Right ventricle myocardium inferior (tissue), 1 donor: Measurements from ENCODE around the gene LARGE2. TPM values are rescaled to one million over a fixed set of nuclear protein-coding genes. Genes with fewer than 3 reads are reported as not detected.
A peak's percentile ranks its signal among the peaks of the same experiment; 100 is the strongest.

ENCODE experiments used
- ATAC-seq: fragments of 200-7000 bp; cut with Tn5 transposase; one replicate; pipeline ENCODE4 v1.9.1; 2020; ENCODE audit warnings: mild to moderate bottlenecking, moderate library complexity
- DNase-seq: peaks from one replicate; pipeline ENCODE4 v3.0.0; 2021; ENCODE audit errors: missing footprints
- intact Hi-C: fragments of 100-400 bp; cut with DNase I; formaldehyde crosslinking; loops from one replicate; pipeline ENCODE4 v1.11.0; 2022
- total RNA-seq: library from RNA; stranded (reverse); fragmentation: NEBNext Ultra II Directional; extraction: Animal tissue kit (Norgen Biotek cat#: 25700); gene quantifications from one replicate; pipeline ENCODE4 v1.2.1, GENCODE V29; 2021
- donor health status: DM: no; HTN: yes; CAD: no; lungs with severe emphysema.

The LARGE2 gene
- total RNA-seq, 1 donor from 2014 or later = not detected

DNA sequence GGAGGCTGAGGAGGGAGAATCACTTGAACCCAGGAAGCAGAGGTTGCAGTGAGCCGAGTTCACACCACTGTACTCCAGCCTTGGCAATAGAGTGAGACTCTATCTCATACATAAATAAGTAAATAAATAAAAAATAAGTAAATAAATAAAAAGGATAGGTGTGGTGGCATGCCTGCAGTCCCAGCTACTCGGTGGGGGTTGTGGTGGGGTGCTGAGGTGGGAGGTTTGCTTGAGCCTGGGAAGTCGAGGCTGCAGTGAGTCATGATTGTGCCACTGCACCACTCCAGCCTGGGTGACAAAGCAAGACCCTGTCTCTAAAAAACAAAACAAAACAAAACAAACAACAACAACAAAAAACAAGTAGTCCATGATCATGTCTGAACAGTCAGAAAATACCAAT, 3.1 kb downstream of the LARGE2 start:
- intact Hi-C loops = no loop called here
- DNase-seq = peak; percentile 4
- ATAC-seq = no peak

DNA sequence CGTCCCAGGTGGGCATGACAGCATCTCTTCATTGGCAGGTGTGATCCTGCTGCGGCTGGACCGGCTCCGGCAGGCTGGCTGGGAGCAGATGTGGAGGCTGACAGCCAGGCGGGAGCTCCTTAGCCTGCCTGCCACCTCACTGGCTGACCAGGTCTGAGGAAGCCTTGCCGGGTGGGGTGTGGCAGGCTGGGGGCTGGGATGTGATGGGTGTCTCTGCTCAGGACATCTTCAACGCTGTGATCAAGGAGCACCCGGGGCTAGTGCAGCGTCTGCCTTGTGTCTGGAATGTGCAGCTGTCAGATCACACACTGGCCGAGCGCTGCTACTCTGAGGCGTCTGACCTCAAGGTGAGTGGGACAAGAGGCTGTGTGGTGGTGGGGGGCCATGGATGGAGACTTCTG, 3.5 kb downstream of the LARGE2 start:
- intact Hi-C loops = no loop called here
- DNase-seq (peak; percentile 54), ATAC-seq (no peak)

DNA sequence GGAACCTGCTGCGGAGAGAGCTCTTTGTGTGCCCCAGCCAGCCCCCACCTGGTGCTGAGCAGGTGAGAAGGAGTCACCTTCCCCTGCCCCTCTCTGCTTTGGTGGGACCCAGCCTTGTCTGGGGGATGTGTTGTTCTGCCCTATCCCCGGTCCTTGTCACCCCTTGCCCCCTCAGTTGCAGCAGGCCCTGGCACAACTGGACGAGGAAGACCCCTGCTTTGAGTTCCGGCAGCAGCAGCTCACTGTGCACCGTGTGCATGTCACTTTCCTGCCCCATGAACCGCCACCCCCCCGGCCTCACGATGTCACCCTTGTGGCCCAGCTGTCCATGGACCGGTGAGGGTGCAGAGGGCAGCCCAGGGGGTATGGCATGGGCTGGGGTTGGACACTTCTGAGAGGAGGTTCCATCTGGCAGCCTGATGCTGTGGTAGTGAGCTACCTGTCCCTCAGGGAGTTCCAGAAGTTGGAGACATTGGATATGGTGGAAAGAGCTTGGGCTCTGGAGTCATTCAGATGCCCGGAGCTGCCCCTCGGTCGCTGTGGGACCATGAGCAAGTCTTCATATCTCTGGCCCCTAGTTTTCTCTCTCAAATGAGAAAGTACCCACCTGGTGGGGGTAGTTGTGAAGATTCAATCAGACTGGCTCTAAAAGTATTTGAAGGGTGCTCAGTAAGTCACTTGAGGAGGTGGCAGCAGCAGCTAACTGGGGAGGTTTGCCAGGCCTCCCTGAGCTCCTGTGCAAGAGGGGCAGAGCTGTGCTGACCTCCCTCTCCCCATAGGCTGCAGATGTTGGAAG, 4.3 kb downstream of the LARGE2 start:
- intact Hi-C loops = no loop called here
- peak; percentile 11 for DNase-seq
- no peak for ATAC-seq

DNA sequence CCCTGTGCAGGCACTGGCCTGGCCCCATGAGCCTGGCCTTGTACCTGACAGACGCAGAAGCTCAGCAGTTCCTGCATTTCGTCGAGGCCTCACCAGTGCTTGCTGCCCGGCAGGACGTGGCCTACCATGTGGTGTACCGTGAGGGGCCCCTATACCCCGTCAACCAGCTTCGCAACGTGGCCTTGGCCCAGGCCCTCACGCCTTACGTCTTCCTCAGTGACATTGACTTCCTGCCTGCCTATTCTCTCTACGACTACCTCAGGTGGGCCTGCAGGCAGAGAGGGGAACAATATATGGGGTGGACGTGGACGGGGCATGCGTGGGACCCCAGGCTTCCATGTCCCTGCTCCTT, 4.9 kb downstream of the LARGE2 start:
- intact Hi-C loops = no loop called here
- DNase-seq = peak; percentile 47
- no peak for ATAC-seq

DNA sequence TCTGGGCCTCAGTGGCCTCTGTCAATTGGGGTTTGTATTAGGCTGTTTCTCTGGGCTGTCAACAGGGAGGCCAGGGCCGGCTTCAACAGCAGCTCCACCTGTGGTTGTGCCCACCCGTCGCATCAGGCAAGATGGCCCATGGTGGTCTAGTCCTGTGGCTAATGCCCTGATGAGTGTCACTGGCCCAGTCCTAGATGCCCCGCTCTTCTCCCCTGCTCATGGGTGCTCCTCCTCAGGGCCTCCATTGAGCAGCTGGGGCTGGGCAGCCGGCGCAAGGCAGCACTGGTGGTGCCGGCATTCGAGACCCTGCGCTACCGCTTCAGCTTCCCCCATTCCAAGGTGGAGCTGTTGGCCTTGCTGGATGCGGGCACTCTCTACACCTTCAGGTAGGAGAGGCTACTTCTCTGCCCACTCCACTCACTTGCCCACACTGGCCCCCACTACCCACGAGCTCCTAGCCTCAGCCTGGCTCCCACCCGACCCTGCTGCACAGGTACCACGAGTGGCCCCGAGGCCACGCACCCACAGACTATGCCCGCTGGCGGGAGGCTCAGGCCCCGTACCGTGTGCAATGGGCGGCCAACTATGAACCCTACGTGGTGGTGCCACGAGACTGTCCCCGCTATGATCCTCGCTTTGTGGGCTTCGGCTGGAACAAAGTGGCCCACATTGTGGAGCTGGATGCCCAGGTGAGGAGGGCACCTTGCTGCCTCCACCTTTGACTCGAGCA, 5.4 kb downstream of the LARGE2 start:
- intact Hi-C loops = no loop called here
- ATAC-seq (no peak), DNase-seq (peak; percentile 63)

DNA sequence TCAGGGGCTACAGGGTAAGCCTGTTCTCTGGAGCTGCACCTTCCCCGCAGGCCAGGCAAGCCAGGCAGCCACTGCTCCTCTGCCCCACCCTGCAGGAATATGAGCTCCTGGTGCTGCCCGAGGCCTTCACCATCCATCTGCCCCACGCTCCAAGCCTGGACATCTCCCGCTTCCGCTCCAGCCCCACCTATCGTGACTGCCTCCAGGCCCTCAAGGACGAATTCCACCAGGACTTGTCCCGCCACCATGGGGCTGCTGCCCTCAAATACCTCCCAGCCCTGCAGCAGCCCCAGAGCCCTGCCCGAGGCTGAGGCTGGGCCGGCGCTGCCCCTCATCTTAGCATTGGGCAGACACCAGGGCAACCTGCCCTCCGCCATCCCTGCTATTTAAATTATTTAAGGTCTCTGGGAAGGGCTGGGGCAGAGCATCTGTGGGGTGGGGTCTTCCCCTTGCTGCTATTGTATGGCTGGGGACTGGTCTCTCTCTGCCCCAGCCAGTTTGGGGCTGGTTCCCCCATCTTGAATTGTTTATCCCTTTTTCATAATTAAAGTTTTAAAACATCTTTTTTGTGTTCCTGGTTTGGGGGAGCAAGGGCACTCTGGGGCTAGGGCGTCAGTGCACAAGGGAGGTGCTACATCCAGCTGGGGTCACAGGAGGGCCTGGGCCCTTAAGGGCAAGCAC, 6.2 kb downstream of the LARGE2 start:
- DNase-seq (no peak), ATAC-seq (no peak)
- intact Hi-C loops = no loop called here

DNA sequence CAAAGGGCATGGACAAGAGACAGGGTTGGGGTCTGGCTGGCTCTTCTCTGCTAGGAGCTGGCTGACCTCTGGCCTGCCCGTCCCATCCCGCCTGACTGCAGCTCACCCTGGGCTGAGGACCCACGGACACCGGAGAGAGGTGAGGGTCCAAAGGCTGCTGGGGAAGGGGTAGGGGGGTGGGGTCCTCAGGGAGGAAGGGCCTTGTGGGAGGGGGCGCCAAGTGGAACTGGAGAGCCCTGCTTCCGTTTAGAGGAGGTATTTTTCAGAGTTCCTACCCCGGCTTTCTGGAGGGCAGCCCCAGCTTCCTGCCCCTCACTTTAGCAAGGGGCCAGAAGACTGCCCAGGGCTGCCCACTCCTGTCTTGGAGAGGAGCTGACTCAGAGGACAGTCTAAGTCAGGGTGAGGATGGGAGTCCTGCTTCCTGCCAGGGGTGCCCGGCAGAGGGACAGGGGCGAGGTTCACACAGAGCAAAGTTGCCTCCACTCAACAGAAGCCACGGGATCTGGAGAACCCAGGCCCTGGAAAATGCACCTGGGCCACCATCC, 7.1 kb downstream of the LARGE2 start:
- DNase-seq (no peak), ATAC-seq (no peak)
- intact Hi-C loops = no loop called here

DNA sequence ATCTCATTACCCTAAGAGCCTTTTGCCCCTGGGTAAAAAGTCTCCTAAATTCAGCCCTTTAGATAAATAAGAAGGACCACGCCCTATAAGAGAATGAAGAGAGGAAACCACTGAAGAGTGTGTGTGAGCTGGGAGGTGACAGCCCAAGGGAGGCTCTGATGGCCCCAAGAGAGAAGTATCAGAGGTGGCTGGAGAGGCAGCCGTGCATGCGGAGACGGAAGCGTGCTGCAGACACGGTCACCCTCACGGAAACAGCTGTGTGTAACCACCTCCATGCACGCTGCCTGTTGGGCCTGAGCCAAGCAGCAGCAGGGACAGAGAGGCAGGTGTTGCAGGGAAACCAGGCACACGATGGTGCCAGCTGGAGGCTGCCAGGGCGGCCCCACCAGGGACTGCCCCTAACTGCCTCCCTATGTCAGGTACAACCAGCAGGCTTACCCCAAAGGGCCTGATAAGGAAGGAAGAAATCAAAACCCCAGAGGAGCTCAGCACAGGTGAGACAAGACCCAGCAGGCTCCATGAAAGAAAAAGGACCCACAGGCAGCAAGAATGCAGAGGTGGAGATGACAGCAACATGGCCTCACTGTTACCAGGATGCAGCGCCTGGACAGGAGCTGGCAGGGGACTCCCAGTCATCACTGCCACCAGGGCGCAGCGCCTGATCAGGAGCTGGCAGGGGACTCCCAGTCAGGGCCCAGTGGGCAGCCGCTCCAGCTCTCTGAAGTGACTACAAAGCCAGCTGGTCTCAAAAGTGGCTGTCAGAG, 7.8 kb downstream of the LARGE2 start:
- DNase-seq (no peak), ATAC-seq (peak; percentile 80)
- intact Hi-C loops = no loop called here

DNA sequence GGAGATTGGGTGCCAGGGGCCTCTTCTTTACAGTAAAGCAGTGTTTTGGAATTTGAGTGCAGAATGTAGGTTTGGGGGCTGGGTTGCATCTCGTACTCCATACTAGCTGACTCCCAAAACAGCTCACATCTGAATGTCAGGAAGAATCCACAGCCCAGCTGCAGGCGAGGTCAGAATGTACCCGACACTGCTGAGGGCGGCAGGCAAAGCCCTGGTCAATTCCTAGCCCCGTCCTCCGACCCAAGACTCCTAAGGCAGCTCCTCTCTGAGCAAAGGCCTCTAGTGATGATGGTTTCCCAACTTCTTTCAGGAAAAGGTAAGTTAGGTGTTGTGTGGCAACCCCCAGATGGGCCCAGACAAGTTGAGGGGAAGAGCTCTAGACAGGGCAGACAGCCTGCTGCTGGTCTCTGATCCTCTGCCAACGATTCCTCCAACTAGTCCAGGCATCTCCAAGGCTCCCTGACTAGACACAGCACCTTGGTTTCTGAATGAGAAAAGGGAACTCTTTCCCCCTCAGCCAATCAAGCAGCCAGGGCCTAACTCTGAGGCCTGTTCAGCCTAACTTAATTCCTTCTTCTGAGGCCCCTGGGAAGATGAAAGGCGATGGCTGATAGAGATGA, 8.6 kb downstream of the LARGE2 start:
- intact Hi-C loops = no loop called here

DNA sequence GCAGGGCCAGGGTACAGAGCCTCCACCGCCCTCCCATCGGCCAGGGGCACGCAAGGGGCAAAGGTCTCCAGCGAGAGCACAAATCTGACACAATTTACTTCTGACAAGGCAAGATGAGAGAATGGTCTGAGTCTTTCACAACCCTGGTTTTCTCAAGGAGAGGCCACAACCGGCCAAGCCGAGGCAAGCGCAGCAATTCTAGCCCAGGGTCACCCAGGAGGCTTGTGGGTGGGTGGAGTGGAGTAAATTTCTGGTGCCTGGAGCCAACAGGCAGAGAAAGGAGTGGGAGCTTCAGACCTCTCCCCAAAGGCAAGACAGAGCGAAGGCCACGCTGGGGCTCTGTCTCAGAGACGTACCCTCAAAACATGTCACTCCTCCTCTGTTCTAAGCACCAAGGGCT, 9.3 kb downstream of the LARGE2 start:
- DNase-seq (no peak), ATAC-seq (no peak)
- intact Hi-C loops = no loop called here

More for the DNA sequence above, 8.6 kb downstream of the LARGE2 start:
- ATAC-seq = no peak
- no peak for DNase-seq

DNA sequence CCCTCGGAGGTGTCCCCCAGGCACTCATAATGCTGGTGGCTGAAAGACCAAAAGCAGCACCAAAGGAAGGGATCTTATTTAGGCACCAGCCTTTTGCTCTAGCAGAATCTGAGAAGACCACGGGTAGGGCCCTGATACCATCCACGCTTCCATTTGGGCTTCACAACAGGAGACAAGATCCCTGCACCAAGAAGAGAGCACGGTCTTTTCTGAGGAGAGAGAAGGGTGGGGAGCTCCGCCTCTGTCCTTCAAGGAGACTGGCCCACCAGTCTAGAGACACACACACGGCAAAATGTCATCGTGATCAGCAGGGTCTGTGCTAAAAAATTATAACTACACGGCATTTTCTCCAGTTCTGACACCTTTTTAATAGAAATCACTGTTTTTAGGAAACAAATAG, 9.8 kb downstream of the LARGE2 start:
- ATAC-seq = no peak

DNA sequence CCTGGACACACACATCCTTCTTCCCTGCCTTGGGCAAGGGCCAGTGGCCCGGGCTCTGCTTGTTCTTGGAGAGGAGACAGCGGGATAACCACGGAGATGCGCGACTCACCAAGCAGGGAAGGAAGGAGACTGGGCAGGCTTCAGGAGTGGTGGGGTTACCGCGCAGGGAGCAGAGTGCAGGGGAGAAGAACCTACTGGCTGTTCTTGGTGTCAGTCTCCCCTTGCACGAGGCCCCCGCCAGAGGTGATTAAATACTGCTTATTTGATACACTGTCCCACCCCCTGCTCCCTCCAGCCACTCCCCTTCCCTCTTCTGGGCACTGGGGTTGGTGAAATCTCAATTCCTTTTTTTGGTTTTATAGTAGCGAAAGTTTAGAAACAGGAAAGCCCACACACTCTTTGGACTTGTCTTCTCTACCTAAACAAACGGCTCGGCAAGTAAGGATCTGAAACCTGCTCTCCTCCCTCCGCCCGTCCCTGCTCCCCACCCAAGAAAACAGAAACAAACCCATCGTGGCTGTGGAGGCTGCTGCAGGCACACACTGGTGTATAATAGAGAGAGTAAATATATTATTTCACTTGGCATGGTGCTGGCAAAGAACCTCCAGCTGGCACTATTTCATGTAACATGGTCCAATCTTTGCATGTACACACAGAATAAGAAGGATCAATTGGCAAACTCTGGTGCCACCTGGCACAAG, 10.8 kb downstream of the LARGE2 start:
- no peak for ATAC-seq
- DNase-seq = no peak
- intact Hi-C loops = no loop called here

More for the DNA sequence above, 9.8 kb downstream of the LARGE2 start:
- DNase-seq = no peak
- intact Hi-C loops = no loop called here

DNA sequence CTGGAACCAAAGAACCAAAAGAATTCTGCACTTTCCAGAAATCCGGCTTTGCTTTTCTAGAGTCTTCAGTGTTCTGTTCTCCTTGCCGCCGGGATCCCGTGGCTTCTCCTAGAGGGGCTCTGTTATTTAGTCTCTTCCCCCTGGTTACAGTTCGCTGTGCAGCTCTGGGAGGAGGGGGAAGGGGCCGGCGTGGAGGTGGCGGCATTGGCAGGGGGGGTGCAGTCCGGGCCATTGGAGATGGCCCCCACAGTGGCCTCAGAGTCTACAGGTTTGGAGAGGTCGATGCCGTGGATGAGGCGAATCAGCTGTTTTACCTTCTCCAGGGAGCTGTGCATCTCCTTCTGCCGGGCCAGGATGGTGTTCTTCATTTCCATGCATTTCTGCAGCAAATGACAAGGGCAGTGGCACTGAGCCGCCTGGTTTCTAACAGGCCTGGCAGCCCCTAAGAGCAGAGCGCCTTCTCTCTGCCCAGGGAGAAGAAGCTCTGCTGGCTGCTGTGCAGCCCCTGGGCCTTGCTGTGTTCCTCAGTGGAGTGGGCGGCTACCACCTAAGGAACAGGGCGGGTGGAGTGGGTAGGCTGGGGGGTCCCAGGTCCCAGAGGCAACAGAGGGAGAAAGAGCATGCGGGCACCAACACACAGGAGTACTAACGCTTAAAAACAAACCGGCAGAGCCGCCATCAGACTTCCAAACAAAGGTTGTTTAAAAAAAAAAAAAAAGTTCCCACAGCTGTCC, 11.6 kb downstream of the LARGE2 start:
- intact Hi-C loops = no loop called here
- DNase-seq = no peak
- ATAC-seq = no peak

DNA sequence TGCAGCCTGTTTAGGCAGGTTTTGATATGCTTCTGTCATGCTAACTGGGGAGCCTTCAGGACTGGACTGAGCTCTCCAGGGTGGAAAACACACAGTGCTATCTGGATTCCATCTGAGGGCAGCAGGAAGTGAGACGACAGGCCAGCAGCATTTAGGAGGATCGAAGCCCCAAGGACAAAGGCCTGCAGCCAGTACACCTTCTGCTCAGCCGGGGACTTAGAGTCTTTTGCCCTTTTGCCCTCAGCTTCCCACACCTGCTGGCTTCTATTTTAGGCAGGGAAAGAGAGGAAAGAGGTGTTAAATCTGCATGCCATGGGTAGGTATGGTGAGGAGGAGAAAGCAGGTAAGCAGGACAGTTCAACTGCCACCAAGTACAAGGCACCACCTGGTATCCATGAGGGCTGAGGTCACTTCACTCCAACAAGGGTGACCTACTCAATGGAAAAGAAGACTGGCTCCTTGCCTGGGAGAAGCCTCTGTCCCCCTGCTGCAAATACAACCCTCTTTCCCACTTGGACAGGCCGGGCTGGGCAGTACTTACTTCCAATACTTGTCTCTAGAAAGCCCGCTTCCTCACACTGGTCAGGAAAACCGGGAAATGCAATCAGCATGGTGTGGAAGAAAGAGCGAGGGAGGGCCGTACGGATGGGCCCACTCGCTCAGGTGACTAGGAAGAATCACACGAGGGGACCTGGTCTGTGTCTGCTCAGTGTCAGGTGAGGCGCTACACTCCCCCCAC, 12.3 kb downstream of the LARGE2 start:
- intact Hi-C loops = no loop called here
- DNase-seq (no peak), ATAC-seq (no peak)

DNA sequence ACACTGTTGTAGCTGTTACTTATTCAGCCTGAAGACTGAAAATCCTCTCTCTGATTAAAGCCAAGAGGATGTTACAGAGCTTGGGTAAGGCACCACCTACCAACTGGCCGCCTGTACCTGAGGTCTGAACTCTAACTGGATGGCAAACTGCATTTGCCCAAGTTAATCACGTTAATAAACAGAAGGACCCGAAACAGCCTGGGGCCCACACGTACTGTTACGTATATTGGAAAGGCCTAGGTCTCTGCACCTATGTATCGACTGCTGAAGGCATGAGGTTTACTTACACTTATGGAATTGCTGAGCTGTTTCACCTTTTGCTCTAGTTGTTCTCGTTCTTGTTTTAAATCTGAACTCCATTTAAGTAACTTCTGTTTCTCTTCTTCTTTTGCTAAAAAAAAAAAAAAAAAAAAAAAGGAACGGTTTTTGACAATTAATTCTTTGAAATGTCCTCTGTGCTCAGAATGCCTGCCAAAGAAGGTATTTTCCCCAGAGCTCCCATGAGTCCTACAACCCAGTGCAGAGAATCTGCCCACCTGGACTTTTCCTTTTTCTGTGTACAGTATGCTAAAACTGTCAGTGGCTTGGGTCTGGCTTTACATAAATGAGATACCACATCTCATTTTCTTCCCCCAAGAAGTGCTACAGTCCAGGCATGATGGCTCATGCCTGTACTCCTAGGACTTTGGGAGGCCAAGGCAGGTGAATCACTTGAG, 13.1 kb downstream of the LARGE2 start:
- ATAC-seq = no peak
- intact Hi-C loops = no loop called here
- DNase-seq = no peak

DNA sequence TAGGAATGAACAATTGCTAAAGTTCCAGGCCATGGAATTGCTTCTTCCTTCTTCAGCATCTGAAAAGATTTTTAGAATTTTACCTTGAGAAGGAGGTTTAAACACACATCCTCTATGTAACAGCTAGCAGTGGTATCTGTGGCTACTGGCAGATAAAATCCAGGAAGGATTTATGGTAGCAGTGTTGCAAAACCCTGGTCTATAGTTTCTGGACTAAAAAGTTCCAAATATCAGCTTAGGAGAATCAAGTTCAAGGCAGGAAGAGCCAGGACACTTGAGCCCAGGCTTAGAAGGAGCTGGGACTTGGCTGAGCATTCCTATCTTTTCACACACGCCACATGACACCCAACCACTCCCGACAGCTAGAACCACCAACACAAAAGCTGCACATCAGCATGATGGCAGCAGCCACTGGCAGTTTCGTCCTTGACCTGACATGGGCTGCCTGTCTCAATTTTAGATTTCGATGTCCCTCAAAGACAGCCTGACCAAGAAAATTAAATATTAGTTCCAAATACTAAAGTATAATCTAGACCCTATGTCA, 14.1 kb downstream of the LARGE2 start:
- DNase-seq = no peak
- no peak for ATAC-seq
- intact Hi-C loops = no loop called here
